ENCODE measurements around the gene TMUB2. TPM values are rescaled to one million over a fixed set of nuclear protein-coding genes. Genes with fewer than 3 reads are reported as not detected.

Gene TMUB2
- total RNA-seq, 1 experiment from 2014 or later = 25.1 TPM

DNA sequence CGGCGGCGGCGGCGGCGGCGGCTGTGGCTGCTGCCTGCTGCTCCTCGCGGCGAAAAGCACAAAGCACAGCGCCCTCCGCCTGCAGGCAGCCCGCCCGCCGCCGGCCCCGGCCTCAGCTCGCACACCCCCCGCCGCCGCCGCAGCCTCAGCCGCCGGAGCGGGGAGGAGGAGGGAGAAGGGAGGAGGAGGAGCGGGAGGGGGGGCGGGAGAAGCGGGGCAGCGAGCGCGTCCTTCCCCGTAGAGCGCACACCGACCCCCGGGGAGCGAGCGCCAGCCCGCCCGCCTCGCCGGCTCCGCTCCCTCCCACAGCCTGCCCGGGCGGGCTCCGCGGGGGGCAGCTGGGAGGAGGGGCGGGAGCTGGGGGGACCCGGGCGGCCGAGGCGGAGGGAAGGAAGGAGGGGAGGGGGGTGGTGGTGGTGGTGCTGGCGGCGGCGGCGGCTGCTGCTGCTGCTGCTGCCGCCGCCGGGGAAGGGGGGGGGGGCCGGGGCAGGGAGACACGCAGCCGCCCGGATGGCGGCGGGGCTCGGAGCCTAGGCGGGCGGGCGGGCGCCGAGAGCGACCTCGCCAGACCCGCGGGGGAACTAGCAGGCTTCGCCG lies 32.9 kb downstream of the TMUB2 start, which contains the start of gene UBTF:
Gene UBTF (minus strand): TSS at position 60 of the 597 bp plus-strand sequence. CDS start 1,446 bp downstream, outside the sequence.
- CTCF ChIA-PET = interaction anchor here (0.8 to 2.0 kb wide), 4 partner anchors 14 to 105 kb away, joined by 3 to 5 read pairs (median 3); partner anchors contain the start of gene SLC25A39
- no peak for DNase-seq (ENCODE audit: low read depth, low spot score)
- BruUV-seq (replicated peaks) = no TSS peak

DNA sequence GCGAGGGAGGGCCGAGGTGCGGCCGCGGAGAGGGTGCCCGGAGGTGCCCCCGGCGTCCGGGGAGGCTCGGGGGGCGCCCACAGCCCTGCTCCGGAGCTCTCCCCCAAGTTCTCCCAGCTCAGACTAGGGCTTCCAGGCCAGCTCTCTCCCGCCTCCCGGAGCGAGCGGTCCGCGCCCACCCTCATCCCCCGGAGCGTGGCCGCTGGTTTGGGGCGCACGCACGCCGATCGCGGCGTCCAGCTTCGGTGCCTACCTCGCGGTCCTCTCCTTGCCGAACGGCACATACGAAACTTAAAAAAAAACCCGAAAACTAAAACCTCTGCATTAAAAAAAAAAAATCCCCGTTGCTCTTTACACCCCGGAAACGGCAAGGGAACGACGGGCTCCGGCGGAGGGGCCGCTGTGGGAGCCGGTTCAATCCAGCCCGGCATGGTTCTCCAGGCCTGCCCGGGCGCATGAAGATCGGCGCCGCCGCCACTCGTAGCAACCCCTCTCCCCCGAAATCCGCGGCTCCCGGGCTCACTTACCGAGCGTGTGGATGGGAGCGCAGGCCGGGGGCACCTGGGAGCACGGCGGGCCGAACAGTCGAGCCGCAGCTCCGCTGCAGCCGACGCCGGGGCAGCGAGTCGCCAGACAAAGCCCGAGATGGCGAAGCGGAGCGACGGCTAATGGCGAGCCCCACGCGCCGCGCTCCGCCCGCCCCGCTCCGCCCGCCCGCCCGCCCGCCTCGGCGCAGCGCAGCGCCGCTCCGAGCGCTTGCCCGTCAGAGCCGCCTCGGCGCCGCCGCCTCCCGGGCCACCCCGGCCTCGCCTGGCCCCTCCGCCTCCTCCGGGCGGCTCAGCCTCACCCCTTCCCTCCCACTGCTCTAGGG lies 33.7 kb downstream of the TMUB2 start:
- TF ChIP-seq EGR1 (IDR thresholded peaks at IDR 0.05; ENCODE audit: low read depth) (no peak), JUND (IDR thresholded peaks at IDR 0.05) (no peak), SP1 (IDR thresholded peaks at IDR 0.05; ENCODE audit: low read depth) (no peak), YY1 (IDR thresholded peaks at IDR 0.05; ENCODE audit: extremely low read depth, insufficient replicate concordance, low read depth, low read length) (no peak), POLR2A (IDR thresholded peaks at IDR 0.05; ENCODE audit: borderline replicate concordance, extremely low read depth, insufficient read depth, insufficient read length) (no peak), ZNF274 (IDR thresholded peaks at IDR 0.05; ENCODE audit: low read depth, low read length) (no peak), ZFX (IDR thresholded peaks at IDR 0.05) (peak; percentile 73), POLR2AphosphoS5 (IDR thresholded peaks at IDR 0.05; ENCODE audit: low read depth, low read length) (peak; percentile 29; the same call in 1 of the 2 replicates), CBX3 (IDR thresholded peaks at IDR 0.05; ENCODE audit: low read depth) (no peak)
- TF ChIP-seq, protein P1, sequence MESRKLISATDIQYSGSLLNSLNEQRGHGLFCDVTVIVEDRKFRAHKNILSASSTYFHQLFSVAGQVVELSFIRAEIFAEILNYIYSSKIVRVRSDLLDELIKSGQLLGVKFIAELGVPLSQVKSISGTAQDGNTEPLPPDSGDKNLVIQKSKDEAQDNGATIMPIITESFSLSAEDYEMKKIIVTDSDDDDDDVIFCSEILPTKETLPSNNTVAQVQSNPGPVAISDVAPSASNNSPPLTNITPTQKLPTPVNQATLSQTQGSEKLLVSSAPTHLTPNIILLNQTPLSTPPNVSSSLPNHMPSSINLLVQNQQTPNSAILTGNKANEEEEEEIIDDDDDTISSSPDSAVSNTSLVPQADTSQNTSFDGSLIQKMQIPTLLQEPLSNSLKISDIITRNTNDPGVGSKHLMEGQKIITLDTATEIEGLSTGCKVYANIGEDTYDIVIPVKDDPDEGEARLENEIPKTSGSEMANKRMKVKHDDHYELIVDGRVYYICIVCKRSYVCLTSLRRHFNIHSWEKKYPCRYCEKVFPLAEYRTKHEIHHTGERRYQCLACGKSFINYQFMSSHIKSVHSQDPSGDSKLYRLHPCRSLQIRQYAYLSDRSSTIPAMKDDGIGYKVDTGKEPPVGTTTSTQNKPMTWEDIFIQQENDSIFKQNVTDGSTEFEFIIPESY (IDR thresholded peaks at IDR 0.05; ENCODE audit: extremely low read depth, insufficient replicate concordance, low read length) = no peak
- TF ChIP-seq, protein P2, sequence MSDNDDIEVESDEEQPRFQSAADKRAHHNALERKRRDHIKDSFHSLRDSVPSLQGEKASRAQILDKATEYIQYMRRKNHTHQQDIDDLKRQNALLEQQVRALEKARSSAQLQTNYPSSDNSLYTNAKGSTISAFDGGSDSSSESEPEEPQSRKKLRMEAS (IDR thresholded peaks at IDR 0.05) = no peak
- Histone ChIP-seq H3K27ac (ENCODE audit: low read depth, low read length) (peak overlapping the region; percentile 100), H2AFZ (ENCODE audit: low read depth, low read length, poor library complexity, severe bottlenecking) (no peak overlapping the region), H3K79me2 (ENCODE audit: insufficient read depth, low read length) (peaks cover 35% of the 10 kb centered on the region), H3K4me3 (replicated peaks in 1 of 2; ENCODE audit: low read depth in 1 of 2, low read length in 2 of 2) (peak overlapping the region; percentile 71 to 73), H3K4me2 (ENCODE audit: low read length) (peak overlapping the region; percentile 90), H3K9ac (ENCODE audit: low read length) (peak overlapping the region; percentile 84), H3K4me1 (ENCODE audit: control insufficient read depth in 1 of 2, insufficient read depth in 2 of 2, low read length in 2 of 2) (peaks cover 28 to 44% of the 10 kb centered on the region in 2 experiments), H3K9me2 (ENCODE audit: insufficient read depth) (no peaks in the 10 kb centered on the region), H3K36me3 (ENCODE audit: control insufficient read depth in 1 of 2, insufficient read depth in 2 of 2, low read length in 2 of 2) (peaks cover 10 to 17% of the 10 kb centered on the region in 2 experiments; a peak in 3 of 4 replicates), H3K9me3 (ENCODE audit: control insufficient read depth in 1 of 2, insufficient read depth in 1 of 2, low read depth in 1 of 2, low read length in 2 of 2) (no peaks in the 10 kb centered on the region), H4K20me1 (ENCODE audit: insufficient read depth) (no peaks in the 10 kb centered on the region), H3K27me3 (ENCODE audit: insufficient read depth, low read length) (no peaks in the 10 kb centered on the region)
- ChIA-PET RAD21 (ENCODE audit: low non-redundant PET in 1 of 2, low total read pairs in 2 of 2, uncharacterized antibody in 2 of 2, unreplicated experiment in 2 of 2) (interaction anchor here in 1 of 2 experiments (0.7 kb wide), 1 partner anchor 49 kb away, joined by 3 read pairs; no protein-coding TSS in a partner anchor), POLR2A (interaction anchor here (0.5 to 2.5 kb wide), 9 partner anchors 14 to 736 kb away, joined by 3 to 8 read pairs (median 4); partner anchors contain the start of genes GRN, SLC25A39 and TMUB2), CTCF (interaction anchor here (0.8 to 2.4 kb wide), 7 partner anchors 10 to 125 kb away, joined by 3 to 10 read pairs (median 3); partner anchors contain the start of gene GRN)
- intact Hi-C loops (cut with micrococcal nuclease) = no loop called here
- BruUV-seq (replicated peaks) = no TSS peak
- DNase-seq (ENCODE audit: low read depth, low spot score) = no peak
- no peak for ATAC-seq

More for the DNA sequence above, 32.9 kb downstream of the TMUB2 start, which contains the start of gene UBTF:
- H3K4me1 ChIP-seq (ENCODE audit: control insufficient read depth in 1 of 2, insufficient read depth in 2 of 2, low read length in 2 of 2) = peaks cover 28 to 44% of the 10 kb centered on the region in 2 experiments
- H4K20me1 ChIP-seq (ENCODE audit: insufficient read depth) = no peaks in the 10 kb centered on the region
- H3K27me3 ChIP-seq (ENCODE audit: insufficient read depth, low read length) = no peaks in the 10 kb centered on the region
- H3K9me2 ChIP-seq (ENCODE audit: insufficient read depth) = no peaks in the 10 kb centered on the region
- RAD21 ChIA-PET (ENCODE audit: low non-redundant PET in 1 of 2, low total read pairs in 2 of 2, uncharacterized antibody in 2 of 2, unreplicated experiment in 2 of 2) = interaction anchor here in 1 of 2 experiments (0.7 kb wide), 1 partner anchor 48 kb away, joined by 3 read pairs; no protein-coding TSS in a partner anchor
- H3K27ac ChIP-seq (ENCODE audit: low read depth, low read length) = peak within 1 kb of the TSS; percentile 100
- POLR2A ChIA-PET = interaction anchor here (0.5 to 1.0 kb wide), 4 partner anchors 82 to 735 kb away, joined by 3 to 6 read pairs (median 3); no protein-coding TSS in a partner anchor
- peaks cover 17 to 25% of the 10 kb centered on the region in 2 experiments; a peak in 3 of 4 replicates for H3K36me3 ChIP-seq (ENCODE audit: control insufficient read depth in 1 of 2, insufficient read depth in 2 of 2, low read length in 2 of 2)
- H3K79me2 ChIP-seq (ENCODE audit: insufficient read depth, low read length) = peaks cover 37% of the 10 kb centered on the region
- intact Hi-C loops (cut with micrococcal nuclease) = loop anchor here (2.0 to 10.0 kb wide), 2 partner anchors 107 to 305 kb away; no protein-coding TSS in a partner anchor
- ATAC-seq = peak; percentile 21
- no peak within 1 kb of the TSS for H2AFZ ChIP-seq (ENCODE audit: low read depth, low read length, poor library complexity, severe bottlenecking)
- H3K9ac ChIP-seq (ENCODE audit: low read length) = peak within 1 kb of the TSS; percentile 84
- no peaks in the 10 kb centered on the region for H3K9me3 ChIP-seq (ENCODE audit: control insufficient read depth in 1 of 2, insufficient read depth in 1 of 2, low read depth in 1 of 2, low read length in 2 of 2)
- H3K4me3 ChIP-seq (replicated peaks in 1 of 2; ENCODE audit: low read depth in 1 of 2, low read length in 2 of 2) = peak within 1 kb of the TSS; percentile 71 to 73
- peak within 1 kb of the TSS; percentile 90 for H3K4me2 ChIP-seq (ENCODE audit: low read length)
- TF ChIP-seq SIN3A (IDR thresholded peaks at IDR 0.05; ENCODE audit: low read depth) (peak; percentile 5; the same call in 1 of the 2 replicates), JUND (IDR thresholded peaks at IDR 0.05) (no peak)
